ENCODE measurements around the gene RAB13.
"Not testable (repeated sequence)": the region's sequence is repeated elsewhere in the genome, so short reads cannot be mapped to it uniquely, and the experiment has no call there.

RAB13 gene

DNA sequence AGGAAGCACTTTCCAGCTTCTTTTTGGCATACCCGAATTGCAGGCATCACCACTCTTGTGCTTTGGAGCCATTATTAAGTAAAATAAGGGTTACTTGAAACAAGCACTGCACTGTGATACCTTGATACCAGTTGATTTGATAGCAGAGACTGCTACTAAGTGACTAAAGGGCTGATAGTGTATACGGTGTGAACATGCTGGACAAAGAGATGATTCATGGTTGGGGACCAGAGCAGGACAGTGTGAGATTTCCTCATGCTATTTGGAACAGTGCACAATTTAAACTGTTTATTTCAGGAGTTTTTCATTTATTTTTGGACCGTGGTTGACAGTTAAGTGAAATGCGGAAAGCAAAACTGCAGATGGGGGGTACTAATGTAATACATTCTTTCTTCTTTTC is 14.3 kb upstream of the RAB13 start:
- no peak overlapping the region for H3K4me3 ChIP-seq
- TF ChIP-seq, protein P1, sequence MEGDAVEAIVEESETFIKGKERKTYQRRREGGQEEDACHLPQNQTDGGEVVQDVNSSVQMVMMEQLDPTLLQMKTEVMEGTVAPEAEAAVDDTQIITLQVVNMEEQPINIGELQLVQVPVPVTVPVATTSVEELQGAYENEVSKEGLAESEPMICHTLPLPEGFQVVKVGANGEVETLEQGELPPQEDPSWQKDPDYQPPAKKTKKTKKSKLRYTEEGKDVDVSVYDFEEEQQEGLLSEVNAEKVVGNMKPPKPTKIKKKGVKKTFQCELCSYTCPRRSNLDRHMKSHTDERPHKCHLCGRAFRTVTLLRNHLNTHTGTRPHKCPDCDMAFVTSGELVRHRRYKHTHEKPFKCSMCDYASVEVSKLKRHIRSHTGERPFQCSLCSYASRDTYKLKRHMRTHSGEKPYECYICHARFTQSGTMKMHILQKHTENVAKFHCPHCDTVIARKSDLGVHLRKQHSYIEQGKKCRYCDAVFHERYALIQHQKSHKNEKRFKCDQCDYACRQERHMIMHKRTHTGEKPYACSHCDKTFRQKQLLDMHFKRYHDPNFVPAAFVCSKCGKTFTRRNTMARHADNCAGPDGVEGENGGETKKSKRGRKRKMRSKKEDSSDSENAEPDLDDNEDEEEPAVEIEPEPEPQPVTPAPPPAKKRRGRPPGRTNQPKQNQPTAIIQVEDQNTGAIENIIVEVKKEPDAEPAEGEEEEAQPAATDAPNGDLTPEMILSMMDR (IDR thresholded peaks at IDR 0.05) = no peak
- no peak for DNase-seq (ENCODE audit: low spot score)
- no peak overlapping the region for H3K27ac ChIP-seq

DNA sequence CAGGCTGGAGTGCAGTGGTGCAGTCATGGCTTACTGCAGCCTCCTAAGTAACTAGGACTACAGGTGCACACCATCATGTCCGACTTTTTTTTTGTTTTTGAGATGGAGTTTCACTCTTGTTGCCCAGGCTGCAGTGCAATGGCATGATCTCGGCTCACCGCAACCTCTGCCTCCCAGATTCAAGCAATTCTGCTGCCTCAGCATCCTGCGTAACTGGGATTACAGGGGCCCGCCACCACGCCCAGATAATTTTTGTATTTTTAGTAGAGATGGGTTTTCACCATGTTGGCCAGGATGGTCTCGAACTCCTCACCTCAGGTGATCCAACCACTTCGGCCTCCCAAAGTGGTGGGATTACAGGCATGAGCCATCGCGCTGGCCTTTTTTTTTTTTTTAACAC is 10.7 kb upstream of the RAB13 start:
- not testable (repeated sequence) for H3K27ac ChIP-seq; DNase-seq (ENCODE audit: low spot score); H3K4me3 ChIP-seq

- no peak overlapping the region for H3K27ac ChIP-seq
- TF ChIP-seq, protein P1 (IDR thresholded peaks at IDR 0.05) = no peak
- no peak overlapping the region for H3K4me3 ChIP-seq
- no peak for DNase-seq (ENCODE audit: low spot score)
Measured at GRCh38 chr1:153995640-153996039, 9.5 kb upstream of the RAB13 start.

DNA sequence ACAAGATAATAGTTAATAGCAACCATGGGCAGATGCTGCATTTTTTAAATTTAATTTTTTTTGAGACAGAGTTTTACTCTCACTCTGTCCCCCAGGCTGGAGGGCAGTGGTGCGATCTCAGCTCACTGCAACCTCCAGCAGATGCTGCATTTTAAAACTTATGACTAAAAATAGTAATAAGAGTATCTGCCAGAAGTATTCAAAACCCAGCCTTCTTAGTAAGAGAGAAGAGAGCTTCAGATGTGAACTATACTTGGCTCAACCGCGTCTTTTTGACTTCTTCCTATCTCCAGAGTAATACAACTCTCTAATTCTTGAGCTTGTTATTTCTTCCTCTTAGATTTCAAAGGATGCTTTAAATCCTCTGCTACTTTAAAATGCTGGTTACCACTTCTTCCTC is 9.1 kb upstream of the RAB13 start:
- DNase-seq (ENCODE audit: low spot score) = no peak
- no peak overlapping the region for H3K27ac ChIP-seq
- H3K4me3 ChIP-seq = no peak overlapping the region
- TF ChIP-seq, protein P1 (IDR thresholded peaks at IDR 0.05) = no peak

DNA sequence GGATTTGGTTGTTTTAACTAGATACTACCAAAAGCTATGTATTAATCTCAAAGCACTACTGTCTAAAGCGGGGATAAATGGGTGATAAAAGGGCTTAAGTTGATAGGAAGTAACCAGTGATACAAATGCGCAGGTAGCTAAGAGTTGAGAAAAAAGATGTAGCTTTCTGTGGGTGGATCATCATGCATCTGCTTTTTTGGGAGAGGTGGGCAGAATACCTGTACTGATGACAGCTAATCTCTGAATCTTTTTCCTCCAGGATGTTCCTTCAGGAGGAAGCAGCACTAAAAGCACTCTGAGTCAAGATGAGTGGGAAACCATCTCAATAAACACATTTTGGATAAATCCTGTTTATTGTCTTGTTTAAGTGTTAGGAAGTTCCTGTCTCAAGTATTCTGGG is 5.7 kb upstream of the RAB13 start:
- no peak for DNase-seq (ENCODE audit: low spot score)
- TF ChIP-seq, protein P1 (IDR thresholded peaks at IDR 0.05) = no peak
- peak overlapping the region; percentile 91 to 96 for H3K27ac ChIP-seq
- H3K4me3 ChIP-seq = peak overlapping the region; percentile 96

DNA sequence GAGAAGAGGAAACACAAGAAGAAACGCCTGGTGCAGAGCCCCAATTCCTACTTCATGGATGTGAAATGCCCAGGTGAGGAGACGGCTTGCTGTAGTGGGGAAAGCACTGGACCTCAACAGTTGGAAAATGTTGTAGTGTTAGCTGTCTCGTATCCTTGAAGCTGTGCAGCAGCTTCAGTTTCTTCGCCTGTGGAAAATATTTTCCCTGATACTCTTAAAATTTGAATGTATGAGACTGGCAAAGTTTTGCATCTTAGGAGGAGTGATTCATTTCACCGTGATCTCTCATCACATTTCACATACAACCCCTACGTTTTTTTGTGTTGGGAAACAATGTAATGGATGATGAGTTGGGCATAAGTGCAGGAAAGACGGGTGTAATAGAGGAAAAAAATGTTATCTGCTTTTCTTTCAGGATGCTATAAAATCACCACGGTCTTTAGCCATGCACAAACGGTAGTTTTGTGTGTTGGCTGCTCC is 5.1 kb upstream of the RAB13 start:
- no peak for DNase-seq (ENCODE audit: low spot score)
- TF ChIP-seq, protein P1 (IDR thresholded peaks at IDR 0.05) = no peak
- H3K27ac ChIP-seq = peak overlapping the region; percentile 91 to 96
- peak overlapping the region; percentile 96 for H3K4me3 ChIP-seq

DNA sequence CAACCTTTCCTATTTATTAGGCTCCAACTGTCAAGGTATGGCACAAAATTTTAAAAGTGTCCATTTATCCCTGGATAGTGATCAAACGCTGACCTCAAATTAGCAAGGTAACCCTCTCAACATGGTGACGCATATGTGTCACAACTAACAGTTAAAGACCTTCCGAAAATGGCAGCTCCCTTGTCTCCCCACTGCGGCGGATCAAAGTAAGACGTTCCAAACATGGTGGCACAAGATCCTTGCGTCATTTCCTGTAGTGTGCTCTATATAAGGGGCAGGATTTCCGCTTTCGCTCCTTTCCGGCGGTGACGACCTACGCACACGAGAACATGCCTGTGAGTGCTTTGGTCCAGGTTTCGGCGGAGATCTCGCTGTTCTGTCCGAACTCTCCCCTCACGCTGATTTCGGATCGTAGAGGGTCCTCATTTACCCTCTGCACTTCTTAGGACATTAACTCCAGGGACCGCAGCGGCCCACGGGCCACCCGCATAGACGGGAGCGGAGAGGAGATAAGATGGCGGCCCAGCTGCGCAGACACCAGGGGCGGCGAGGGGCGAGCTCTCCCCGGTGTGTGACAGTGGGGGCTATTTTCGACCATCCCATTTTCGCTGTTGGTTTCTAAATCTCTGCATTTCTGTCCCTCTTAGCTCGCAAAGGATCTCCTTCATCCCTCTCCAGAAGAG is 4.5 kb upstream of the RAB13 start, which contains the start of gene RPS27:
TSS of gene RPS27 (plus strand) at position 295 of the 683 bp plus-strand sequence. CDS start at position 330, 35 bp downstream.
- TF ChIP-seq, protein P1 (IDR thresholded peaks at IDR 0.05) = no peak
- Histone ChIP-seq H3K27ac (peak within 1 kb of the TSS; percentile 91 to 96), H3K4me3 (peak within 1 kb of the TSS; percentile 96)
- DNase-seq (ENCODE audit: low spot score) = peak; percentile 94

Measured in coronary artery (tissue), 2 donors.